Right kidney (tissue), 1 donor: ENCODE results near the gene TMEM45A.
A peak's percentile ranks its signal among the peaks of the same experiment; 100 is the strongest.
"Not testable (repeated sequence)": the region's sequence is repeated elsewhere in the genome, so short reads cannot be mapped to it uniquely, and the experiment has no call there.

Experiments used
- DNase-seq: peaks from one replicate; pipeline ENCODE4 v3.0.0-alpha.2; 2016

TMEM45A gene

DNA sequence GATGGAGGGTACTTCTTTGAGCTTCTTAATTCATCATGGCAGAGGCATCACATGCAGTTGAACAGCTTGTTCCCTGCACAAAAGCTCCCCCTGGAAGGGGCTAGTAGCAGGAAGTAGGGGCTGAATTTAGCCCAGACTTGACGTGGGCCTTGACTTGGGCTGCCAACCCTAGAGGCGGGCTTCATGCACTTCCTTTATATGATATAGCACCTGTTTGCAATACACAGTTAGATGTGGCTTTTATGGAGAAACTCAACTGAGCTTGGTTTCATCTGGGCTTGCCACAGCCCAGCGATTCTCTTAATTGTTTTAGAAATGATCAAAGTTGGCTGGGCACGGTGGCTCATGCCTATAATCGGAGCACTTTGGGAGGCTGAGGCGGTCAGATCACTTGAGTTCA, 83.3 kb downstream of the TMEM45A start:
- no peak for DNase-seq

DNA sequence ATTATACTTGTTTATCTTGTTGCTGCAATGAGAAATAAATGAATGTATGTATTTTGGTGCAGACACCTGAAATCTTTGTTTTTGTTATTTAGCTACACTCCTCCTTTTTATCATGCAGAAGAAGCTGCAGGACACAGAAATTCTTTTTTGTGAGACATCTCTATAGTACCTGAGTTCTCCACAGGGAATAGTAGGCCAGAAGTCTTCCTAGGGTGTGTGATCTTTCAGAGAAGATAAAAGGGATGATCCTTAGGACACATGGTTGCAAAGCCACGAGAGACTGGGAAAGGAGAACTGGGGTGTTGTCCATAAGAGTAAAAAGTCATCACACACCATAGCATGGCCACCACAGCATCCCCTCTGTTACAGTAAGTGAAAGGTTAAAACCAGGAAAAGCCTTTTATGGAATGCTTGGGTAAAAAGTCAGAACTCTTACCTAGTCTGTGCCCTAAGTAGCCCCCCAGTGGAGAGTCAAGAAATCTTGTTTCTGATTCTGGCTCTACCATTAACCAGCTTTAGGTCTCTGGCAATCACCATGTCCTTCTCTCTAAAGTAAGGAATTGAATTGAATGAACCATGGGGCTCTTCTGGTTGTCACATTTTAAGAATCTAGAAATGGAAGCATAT, 85.1 kb downstream of the TMEM45A start:
- no peak for DNase-seq

DNA sequence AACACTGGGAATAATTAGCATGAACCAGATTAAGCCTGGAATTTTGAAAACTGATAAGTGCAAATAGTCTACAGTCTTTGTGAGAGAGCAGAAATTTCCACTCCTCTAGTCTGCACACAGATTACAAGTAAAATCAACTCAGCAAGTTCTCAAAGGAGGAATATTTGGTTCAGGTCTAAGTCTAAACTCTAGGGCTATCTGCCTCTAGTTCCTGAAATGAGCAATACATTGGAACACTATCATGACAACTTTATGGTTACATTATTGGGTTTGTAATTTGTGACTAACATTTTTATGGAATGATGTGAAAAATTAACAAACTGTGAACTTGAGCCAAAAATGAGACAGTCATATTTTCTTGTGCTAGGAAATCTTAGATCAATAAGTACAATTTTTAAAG, 86.2 kb downstream of the TMEM45A start:
- no peak for DNase-seq

DNA sequence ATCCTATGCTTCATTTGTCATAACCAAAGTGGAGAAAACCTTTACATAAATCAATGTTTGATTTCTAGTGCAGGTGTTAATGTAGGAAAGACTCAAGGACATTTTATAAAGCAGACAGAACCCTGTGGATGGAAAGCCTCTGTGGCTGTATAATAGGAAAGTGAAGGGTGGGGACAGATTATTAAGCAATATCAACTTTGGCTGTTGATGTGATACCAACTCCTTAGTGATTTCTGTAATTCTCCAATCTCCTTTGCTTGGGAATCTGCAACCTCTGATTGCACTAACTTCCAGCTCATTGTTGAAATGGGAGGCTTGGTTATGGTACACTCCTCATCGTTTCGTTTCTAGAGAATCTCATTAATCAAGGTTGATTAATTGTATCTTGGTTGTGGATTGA, 87.7 kb downstream of the TMEM45A start:
- DNase-seq: no peak

DNA sequence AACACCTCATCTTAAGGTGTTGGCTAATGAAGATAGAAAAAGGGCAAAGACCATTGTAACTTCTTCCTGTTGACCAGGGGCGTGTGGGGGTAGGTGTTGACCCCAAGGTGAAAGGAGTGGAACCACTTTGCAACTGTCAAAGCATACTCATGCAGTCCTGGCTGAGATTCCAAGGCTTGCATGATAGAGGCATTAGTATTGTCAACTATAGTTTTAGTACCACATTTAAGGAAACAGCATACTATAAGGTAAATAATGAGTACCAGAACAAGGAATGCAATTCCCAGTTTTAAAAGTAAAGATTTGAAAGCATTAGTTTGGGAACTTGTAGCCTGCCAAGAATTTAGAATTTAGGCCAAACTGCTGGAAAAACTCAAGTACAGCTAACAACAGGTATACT, 89.2 kb downstream of the TMEM45A start:
- DNase-seq: no peak

DNA sequence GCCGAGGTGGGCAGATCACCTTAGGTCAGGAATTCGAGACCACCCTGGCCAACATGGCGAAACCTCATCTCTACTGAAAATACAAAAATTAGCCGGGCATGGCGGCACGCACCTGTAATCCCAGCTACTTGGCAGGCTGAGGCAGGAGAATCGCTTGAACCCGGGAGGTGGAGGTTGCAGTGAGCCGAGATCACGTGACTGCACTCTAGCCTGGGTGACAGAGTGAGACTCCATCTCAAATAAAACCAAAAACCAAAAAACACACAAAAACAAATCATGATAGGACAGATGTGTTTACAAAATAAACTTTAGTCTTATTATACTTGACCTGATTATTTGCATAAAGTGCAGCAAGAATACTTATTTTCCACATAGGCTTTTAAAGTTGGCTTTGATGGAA, 89.7 kb downstream of the TMEM45A start:
- not testable (repeated sequence) for DNase-seq

DNA sequence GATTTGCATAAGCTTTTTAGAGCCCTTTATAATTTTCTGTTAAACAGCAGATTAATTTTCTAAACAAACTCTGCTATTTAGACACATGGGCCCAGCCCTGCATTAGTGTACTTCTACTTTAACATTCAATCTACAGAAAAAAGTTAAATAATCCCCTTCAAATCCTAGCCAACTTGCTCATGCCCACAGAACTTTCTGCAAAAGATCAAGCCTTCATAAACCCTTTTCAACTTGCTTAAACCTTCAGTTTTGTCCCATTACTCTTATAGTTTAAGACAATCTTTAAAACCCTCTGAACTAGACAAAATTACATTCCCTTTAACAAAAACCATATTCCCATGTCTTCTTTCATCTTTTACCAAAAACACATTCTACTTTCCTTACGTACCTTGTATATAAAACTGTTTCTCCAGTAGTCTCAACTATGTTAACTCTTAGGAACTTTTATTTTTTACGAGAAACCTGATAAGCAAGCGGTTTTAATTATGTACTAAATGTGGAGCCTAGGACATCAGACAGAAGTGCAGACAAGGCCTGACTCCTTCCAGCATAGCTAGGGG, 91.8 kb downstream of the TMEM45A start:
- DNase-seq: no peak

DNA sequence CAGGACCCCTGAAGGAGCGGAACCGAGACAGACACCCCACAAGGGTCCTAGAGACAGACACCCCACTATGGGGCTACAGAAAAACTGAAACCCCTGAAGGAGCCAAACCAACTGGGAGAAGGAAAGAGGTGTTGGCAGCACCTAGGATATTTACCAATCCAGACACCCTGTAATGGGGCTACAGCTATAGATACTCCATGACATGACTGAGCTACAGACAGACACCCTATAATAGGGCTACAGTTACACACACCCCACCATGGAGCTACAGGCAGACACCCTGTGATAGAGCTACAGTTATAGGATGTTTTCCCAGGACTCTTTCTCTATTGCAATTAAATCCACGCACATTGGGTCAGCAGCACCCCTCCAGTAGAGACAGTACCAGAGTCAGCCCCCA, 94.4 kb downstream of the TMEM45A start:
- DNase-seq: no peak

DNA sequence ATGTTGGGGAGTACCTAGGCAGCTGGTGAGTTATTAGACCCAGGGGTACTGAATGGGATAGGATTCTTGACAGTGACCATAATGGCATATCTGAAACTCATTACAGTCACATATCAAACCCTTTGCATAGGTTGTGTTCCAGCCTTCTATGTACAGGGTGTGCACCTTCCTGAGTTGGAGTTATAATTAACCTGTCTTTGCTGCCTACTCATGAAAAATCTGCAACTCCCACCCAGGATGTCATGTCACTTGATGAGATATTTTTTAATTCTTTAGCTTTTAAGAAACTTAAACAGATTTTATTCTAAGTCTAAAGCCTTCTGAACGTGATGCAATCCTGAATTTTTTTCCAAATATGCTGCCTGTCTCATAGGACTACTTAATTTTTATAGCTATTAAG, 95.8 kb downstream of the TMEM45A start:
- DNase-seq: no peak

DNA sequence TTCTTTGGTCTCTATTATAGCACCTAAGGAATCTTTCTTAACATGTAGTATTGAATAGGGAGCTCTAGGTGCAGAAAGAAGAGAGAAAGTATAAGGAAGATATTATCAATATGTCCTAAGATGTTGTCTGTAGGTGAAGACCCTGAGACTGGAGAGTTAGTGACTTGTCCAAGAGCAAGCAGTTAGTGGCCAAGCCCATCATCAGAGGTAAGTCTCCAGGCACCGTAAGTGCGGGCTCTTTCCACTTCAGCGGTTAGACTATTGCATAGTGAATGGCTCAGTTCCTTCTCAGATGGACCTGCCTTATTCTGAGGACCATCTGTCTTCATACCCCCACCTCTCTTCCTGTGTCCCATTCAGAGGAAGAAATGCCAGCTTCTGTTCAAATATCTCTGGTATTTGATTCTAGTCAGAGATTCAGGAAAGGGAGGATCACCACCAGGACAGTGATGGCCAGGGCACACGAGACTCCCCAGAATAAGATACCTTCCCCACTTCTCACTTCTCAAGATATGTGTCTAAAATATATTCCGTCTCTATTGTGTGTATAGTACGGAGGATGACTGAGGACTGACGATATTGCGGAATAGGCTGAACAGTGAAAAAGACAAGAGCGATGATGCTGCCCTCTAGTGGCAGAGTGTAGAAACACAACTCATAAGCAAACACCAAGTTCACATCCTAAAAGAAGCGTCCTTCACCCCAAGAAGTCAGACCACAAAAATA, 97.9 kb downstream of the TMEM45A start:
- peak; percentile 32 for DNase-seq

DNA sequence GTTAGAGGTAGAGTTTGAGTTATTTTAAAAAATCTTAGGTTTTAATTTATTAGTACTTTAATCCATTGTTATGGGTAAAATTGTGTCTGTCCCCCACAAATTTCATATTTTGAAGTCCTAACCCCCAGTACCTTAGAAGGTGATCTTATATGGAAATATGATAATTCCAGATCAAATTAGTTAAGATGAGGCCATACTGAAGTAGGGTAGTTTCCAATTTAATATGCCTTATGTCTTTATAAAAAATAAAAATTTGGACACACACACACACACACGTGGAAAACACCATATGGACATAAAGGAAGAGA, 98.4 kb downstream of the TMEM45A start:
- DNase-seq: no peak

DNA sequence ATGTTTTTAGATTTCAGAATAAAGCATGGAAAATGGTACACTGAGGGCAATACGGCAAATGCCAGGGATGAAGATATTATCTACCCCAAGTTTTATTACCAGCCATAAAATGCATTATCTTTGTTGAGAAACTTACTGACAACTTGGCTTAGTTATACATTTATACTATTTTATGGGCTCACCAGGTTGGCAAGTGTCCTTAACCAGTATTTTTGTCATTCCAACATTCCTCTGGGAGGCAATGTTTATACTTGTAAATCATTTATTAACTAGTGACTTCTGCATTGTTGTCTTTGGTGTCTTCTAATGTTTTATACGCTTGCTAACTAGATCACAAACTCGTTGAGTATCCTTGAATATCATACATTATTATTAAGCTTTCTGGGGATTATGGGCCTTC, 99.0 kb downstream of the TMEM45A start:
- no peak for DNase-seq

DNA sequence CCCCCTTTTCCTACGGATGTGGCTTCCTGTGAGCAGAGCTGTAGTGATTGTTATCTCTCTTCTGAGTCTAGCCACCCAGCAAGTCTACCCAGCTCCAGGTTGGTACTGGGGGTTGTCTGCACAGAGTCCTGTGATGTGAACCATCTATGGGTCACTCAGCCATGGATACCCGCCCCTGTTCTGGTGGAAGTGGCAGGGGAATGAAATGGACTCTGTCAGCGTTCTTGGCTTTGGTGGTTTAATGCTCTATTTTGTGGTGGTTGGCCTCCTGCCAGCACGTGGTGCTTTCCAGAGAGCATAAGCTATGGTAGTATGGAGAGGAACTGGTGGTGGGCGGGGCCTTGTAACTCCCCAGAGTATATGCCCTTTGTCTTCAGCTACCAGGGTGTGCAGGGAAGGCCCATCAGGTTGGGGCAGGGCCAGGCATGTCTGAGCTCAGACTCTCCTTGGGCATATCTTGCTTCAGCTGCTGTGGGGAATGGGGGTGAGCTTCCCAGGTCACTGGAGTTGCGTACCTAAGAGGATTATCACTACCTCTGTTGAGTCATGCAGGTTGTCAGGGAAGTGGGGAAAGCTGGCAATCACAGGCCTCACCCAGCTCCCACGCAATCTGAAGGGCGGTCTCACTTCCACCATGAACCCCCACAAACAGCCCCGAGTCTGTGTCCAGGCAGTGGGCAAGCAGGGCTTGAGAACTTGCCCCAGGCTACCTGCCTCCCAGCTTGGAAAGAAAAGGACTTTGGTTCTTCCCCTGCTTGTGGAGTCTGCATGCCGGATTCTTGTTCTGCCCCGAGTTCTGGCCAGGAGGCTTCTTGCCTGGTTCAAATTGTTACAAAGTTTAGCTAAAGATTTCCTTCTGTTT, 108.0 kb downstream of the TMEM45A start:
- DNase-seq: no peak

DNA sequence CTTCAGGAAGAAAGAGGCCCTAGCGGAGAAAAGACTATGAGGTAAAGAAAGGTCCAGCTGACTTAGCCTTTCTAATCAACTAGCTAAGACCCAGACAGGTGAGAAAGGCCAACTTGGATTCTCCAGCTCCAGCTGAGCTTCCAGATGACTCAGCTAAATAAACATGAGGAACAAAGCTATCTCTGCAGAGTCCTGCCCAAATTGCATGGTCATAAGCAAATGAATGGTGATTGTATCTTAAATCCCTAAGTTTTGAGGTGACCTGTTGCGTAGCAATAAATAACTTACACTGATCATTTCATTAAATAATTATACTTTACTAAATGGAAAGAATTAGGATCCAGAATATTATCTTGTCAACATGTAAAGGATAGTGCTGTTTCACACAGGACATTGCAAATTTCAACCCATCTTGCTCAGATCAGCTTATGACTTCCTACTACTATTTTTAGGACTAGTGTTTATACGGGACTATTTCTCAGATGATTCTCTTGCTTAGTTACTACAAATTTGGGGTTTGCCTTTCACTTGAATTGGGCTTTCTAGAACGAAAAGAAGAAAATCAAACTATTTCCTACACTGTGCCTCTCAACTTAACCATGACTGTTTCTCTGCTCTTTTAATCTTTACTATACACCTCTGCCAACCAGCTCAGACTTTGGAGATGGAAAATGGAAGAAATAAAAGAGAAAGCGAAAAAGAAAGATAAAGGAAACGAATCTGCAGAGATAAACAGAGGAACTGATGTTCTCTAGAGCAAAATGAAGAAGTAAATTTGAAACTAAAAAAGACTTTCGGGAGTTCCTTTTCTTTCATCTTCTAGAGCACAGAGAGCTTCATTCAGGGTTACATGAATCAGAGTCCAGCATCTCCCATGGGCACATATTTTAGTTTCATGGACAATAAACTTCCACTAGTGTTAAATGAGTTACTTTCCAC, 110.4 kb downstream of the TMEM45A start:
- DNase-seq: no peak

DNA sequence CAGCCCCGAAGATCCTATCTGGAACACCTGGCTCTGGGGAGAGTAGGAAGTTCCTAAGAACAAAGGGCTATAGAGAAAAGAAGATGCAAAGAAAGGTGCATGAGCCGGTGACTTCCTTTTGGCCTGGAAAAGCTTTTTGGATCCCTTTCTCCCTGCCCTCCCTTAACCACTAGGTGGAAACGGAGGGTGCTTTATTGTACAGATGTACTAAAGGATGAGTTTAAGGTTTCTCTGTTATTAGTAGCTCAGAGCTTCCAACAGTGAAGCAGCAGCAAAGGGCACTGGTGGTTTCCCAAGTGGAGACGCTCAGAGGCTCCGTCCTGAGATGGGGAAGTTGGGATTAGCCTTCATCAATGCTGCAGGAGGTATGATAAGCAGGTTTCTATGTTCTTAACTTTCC, 111.0 kb downstream of the TMEM45A start:
- DNase-seq: no peak

DNA sequence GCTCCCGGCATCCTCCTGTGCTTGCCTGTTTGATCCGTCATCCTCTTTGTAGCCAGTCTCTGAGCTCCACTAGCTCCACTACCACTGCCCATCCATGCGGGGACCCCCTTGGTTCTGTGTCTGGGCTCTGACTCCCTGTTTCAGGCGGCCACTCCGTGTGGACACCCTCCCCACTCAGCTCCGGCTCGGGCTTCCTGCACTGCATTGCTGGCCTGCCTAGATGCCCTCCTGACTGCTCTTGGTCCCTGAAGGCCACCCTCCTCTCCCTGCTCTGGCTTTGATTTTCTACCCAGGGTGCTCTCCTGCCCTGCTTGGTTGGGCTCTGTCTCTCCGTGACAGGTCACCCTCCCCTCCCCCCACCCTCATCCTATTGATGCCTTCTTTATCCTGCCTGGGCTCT, 112.9 kb downstream of the TMEM45A start:
- DNase-seq: no peak

DNA sequence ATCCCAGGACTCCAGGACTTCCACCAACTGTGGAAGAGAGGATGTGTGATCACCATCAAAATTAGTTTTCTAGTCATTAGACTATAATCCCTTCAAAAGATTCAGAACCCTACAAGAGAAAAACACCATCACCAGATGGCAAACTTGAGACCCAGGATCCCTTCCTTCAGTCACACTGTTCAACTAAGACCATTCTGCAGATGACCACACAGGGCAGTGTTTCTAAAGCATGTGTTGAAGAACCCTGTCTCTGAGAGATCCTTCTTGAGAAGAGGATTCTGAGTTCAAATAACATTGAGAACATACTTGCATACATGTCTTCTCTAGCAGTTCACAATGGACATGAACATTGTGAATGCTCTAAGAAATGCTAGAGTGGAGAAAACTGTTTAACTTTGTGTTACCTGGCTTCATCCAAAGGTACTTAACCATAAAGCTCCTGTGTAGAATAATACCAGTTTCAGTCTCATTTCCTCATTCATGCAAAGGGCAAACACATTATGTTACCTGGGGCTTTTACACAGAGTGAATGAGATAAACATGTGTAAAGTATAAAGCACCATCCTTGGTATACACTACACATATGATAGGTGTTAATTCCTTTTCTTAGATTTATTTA, 114.6 kb downstream of the TMEM45A start:
- no peak for DNase-seq

DNA sequence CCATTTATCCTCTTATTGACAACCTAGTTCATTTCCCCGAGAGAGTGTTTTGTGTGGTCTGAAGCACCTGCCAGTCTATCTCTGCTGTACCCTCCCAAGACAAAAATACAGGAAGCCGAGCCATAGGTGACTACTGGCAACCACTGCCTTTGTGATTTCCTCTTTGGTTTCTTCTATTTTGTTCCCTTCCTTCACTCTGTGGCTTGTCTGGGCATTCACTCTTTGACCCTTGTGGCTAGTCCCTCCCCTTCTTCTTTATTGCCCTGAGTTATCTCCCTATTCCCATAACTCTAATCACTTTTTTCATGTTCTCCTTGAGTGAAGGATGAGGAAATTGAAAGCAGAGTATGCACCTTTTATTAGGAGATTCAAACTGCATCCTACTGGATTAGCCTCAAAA, 116.9 kb downstream of the TMEM45A start, which contains the start of gene ADGRG7:
Gene ADGRG7, plus strand, starts transcription at position 297 of the 400 bp plus-strand sequence. CDS start 256 bp downstream, outside the sequence.
- no peak for DNase-seq

DNA sequence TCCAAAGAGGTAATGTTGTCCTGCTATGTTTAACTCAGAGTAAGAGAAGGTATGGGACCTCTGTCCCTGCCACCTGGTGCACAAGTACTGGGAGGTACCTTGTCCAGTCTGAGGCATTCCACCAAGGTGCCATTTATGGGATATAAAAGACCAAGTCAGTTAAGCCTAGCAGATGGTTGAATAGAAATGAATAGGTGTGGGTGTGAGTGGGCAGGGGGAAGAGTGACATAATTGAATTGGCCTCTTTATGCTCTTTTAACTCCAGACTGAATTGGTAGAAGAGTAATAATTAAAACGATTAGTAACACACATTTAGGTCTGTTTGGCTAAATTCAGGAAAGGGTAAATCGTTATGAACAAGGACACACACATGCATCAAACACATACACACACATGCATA, 117.5 kb downstream of the TMEM45A start:
- no peak for DNase-seq

DNA sequence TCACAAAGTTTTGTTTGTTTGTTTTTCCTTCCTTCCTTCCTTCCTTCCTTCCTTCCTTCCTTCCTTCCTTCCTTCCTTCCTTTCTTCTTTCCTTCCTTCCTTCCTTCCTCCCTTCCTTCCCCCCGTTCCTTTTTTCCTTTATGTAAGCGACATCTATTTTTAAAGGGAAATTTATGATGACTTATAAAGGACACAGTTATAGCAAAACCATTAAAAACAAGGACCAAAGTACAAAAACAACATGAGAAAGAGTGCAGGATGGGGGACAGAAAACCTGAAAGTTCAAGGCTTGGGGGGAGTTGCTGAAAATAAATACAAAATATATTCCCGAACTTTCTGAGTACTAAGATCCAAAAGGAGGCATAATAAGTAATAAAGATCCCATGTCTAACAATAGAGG, 118.8 kb downstream of the TMEM45A start:
- no peak for DNase-seq

DNA sequence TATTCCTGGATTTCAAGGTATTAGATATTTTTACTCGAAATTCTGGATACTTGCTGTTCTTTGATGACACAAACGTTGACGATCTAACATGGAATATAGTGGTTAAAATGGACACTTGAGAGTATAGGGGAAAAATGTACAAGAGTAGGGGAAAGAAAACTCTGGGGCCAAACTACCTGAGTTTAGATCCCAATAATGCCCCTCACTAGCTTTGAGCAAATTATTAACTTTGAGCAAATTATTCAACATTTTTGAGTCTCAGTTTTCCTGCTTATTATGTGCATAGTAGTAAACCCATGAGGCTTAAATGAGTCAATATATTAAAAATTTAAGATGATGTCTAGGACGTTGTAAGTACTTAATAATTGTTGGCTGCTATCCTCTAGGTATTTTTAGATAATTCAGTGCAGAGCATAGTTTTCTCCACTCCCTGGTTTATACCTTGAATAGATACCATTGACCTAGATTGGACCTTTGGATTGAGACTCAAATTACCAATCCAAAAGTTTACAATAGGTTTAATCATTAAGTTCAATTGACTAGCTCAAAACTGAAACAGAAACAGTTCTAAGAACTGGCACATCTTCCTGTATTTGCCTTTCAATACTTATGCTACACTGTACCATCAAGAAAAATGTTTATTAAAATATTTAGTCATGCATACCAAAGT, 121.4 kb downstream of the TMEM45A start:
- DNase-seq: no peak
